Naive thymus-derived CD4-positive, alpha-beta T cell (primary cell): ENCODE results near the gene PGF. TPM values are rescaled to one million over a fixed set of nuclear protein-coding genes. Genes with fewer than 3 reads are reported as not detected.

Experiments
- ATAC-seq: fragments of 150-1000 bp; cut with Tn5 transposase; 2 replicates; pipeline ENCODE4 v1.10.0; 2021; ENCODE audit warnings: mild to moderate bottlenecking, moderate library complexity
- CTCF ChIA-PET: fragments of 350-600 bp; sonication (Branson Sonifier 250); formaldehyde crosslinking; loops from one replicate; lab custom pipeline; 2021; ENCODE audit warnings: antibody characterized with exemption; lab: Charles Lee
- POLR2A ChIA-PET: fragments of 350-600 bp; sonication (Branson Sonifier 250); formaldehyde crosslinking; loops from one replicate; lab custom pipeline; 2021; ENCODE audit warnings: antibody characterized with exemption, inconsistent platforms; lab: Charles Lee
- DNase-seq, 9 donors: peaks; one replicate each; pipeline versions ENCODE4 v3.0.0 to v3.0.0-alpha.2; 2020 to 2022; ENCODE audit warnings: mixed read lengths in 1 of 9
- H3K27ac ChIP-seq: one replicate; pipeline ENCODE4 v1.7.0; 2013; ENCODE audit warnings: mild to moderate bottlenecking, low read depth, low read length, moderate library complexity
- H3K27me3 ChIP-seq, 2 donors: one replicate each; pipeline ENCODE4 v1.7.0; 2013; ENCODE audit warnings: low read length in 2 of 2, mild to moderate bottlenecking in 2 of 2, moderate library complexity in 2 of 2; ENCODE audit not compliant: control insufficient read depth in 2 of 2, insufficient read depth in 2 of 2
- H3K36me3 ChIP-seq, 3 experiments: 1 replicate in 2 of 3; 2 replicates in 1 of 3; pipeline ENCODE4 v1.7.0; 2013; ENCODE audit warnings: low read length in 3 of 3, mild to moderate bottlenecking in 3 of 3, moderate library complexity in 1 of 3; ENCODE audit not compliant: insufficient read depth in 3 of 3, control insufficient read depth in 2 of 3
- H3K4me1 ChIP-seq, 2 donors: one replicate each; pipeline ENCODE4 v1.7.0; 2013; ENCODE audit warnings: low read length in 2 of 2, mild to moderate bottlenecking in 2 of 2, moderate library complexity in 1 of 2; ENCODE audit not compliant: control insufficient read depth in 2 of 2, insufficient read depth in 2 of 2
- H3K4me3 ChIP-seq: 2 replicates; pipeline ENCODE4 v1.7.0; 2013; ENCODE audit warnings: mild to moderate bottlenecking, low read length
- H3K9me3 ChIP-seq, 3 experiments: 1 replicate in 2 of 3; 2 replicates in 1 of 3; pipeline ENCODE4 v1.7.0; 2013; ENCODE audit warnings: low read length in 3 of 3; ENCODE audit not compliant: control insufficient read depth in 2 of 3
- H3K27ac Mint-ChIP-seq, 9 donors: one replicate each; pipeline ENCODE4 v1.8.0; 2020 to 2022; ENCODE audit warnings: mixed read lengths in 9 of 9, mild to moderate bottlenecking in 8 of 9, moderate library complexity in 5 of 9, inconsistent platforms in 2 of 9
- H3K27me3 Mint-ChIP-seq, 5 donors: one replicate each; pipeline ENCODE4 v1.8.0; 2021 to 2022; ENCODE audit warnings: mixed read lengths in 5 of 5, mild to moderate bottlenecking in 1 of 5
- H3K36me3 Mint-ChIP-seq, 5 donors: one replicate each; pipeline ENCODE4 v1.8.0; 2020 to 2022; ENCODE audit warnings: mixed read lengths in 5 of 5, mild to moderate bottlenecking in 3 of 5, inconsistent platforms in 1 of 5
- H3K4me1 Mint-ChIP-seq, 7 donors: one replicate each; pipeline ENCODE4 v1.8.0; 2020 to 2022; ENCODE audit warnings: mixed read lengths in 7 of 7, mild to moderate bottlenecking in 3 of 7, inconsistent platforms in 1 of 7
- H3K4me3 Mint-ChIP-seq, 10 donors: one replicate each; pipeline ENCODE4 v1.8.0; 2020 to 2022; ENCODE audit warnings: mild to moderate bottlenecking in 10 of 10, mixed read lengths in 10 of 10, moderate library complexity in 6 of 10, inconsistent platforms in 2 of 10
- H3K9me3 Mint-ChIP-seq, 11 donors: one replicate each; pipeline ENCODE4 v1.8.0; 2020 to 2022; ENCODE audit warnings: mixed read lengths in 11 of 11, mild to moderate bottlenecking in 4 of 11, inconsistent platforms in 1 of 11, moderate library complexity in 1 of 11
- intact Hi-C, 2 donors: fragments of 100-400 bp; cut with micrococcal nuclease; formaldehyde crosslinking; loops; one replicate each; pipeline ENCODE4 v1.15.1; 2023
- polyA plus RNA-seq, 2 donors: library from polyadenylated mRNA; unstranded; fragments of 300-500 nt; fragmentation: Illumina TruSeq; gene quantifications; one replicate each; pipeline ENCODE4 v1.2.3, GENCODE V29; 2021
- total RNA-seq, 6 experiments: library from RNA in 5 of 6; stranded (reverse) in 5 of 6; gene quantifications; 1 replicate in 5 of 6; 2 replicates in 1 of 6; pipeline ENCODE4 v1.2.3 and lab custom pipeline; 2021 to 2026

Gene PGF
- total and polyA plus RNA-seq, 7 experiments from 2014 or later, result 0.17 to 0.37 (median 0.22) TPM; not detected in 4

DNA sequence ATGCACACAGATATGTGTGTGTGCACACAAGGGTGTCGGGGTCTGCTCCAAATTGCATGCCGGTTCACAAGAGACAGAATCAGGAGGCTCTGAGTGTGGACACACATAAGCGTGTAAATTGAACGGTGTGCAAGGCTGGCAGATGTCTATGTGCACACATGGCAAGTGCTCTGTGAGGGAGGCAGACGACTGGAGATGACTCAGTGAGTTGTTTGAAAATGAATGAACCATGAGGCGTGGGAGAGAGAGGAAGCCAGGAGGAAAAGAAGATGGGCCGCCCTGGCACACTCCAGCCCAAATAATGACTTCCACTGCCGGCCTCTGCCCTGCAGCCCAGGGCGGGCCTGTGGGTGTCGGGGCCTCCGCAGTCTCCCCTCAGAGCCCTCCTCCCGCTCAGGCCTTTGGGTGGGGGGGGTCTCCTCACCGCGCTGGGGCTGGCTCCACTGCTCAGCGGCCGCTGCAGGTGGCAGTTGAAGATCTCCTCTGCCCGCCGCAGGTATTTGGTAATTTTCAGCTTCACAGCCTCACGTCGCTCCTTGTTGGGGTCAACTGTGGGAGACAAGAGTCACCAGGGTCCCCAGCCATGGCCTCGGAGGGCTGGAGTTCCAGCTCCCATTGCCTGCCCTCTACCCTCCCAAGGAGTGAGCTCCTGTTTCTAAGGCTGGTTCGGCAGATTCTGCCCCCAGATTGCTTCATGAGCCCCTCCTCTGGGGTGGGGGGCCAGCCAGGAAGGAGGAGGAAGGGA, 35.8 kb downstream of the PGF start:
- no peaks in the 10 kb centered on the region for H3K27me3 ChIP-seq
- ATAC-seq (no peak), DNase-seq (no peak)
- Mint-ChIP-seq H3K9me3 (no peaks in the 10 kb centered on the region), H3K27me3 (peaks cover 0 to 4% (median 0%) of the 10 kb centered on the region in 5 donors), H3K4me3 (no peak overlapping the region), H3K4me1 (peaks cover 0 to 16% (median 13%) of the 10 kb centered on the region in 7 donors), H3K36me3 (peaks cover 0 to 3% (median 0%) of the 10 kb centered on the region in 5 donors), H3K27ac (peak overlapping the region in 1 of 9 donors; percentile 52)
- no peaks in the 10 kb centered on the region for H3K36me3 ChIP-seq
- H3K27ac ChIP-seq, result no peak overlapping the region
- no peak overlapping the region for H3K4me3 ChIP-seq
- ChIA-PET POLR2A (no interaction called here), CTCF (no interaction called here)
- H3K9me3 ChIP-seq, result no peaks in the 10 kb centered on the region
- H3K4me1 ChIP-seq, result peaks cover 0 to 3% of the 10 kb centered on the region in 2 donors
- intact Hi-C loops, result no loop called here

DNA sequence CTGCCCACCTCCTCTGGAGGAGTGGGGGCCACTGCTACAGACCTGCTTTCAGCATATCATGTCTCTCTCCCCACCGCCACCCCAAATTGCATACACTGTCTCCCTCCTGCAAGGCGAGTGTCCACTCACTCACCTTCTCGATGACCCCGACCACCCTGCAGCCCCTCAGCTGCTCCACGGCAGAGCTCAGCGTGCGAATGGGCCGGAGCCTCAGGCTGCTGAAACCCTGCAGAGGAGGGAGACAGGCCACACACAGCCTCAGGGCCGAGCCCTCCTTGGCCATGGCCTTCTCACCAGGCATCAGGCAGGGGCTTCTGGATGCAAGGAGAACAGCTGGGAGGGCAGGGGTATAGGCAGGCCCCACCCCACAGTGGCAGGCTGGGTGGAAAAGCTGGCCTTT, 37.0 kb downstream of the PGF start:
- no peak for ATAC-seq
- Histone ChIP-seq H3K27me3 (no peaks in the 10 kb centered on the region), H3K4me1 (peaks cover 0 to under 1% of the 10 kb centered on the region in 2 donors), H3K36me3 (no peaks in the 10 kb centered on the region), H3K27ac (no peak overlapping the region), H3K4me3 (no peak overlapping the region), H3K9me3 (no peaks in the 10 kb centered on the region)
- H3K27me3 Mint-ChIP-seq, result no peaks in the 10 kb centered on the region
- no peak overlapping the region for H3K4me3 Mint-ChIP-seq
- intact Hi-C loops, result no loop called here
- peak overlapping the region in 1 of 9 donors; percentile 59 for H3K27ac Mint-ChIP-seq
- ChIA-PET CTCF (no interaction called here), POLR2A (no interaction called here)
- no peaks in the 10 kb centered on the region for H3K9me3 Mint-ChIP-seq
- H3K36me3 Mint-ChIP-seq, result peaks cover 0 to 3% (median 0%) of the 10 kb centered on the region in 5 donors
- H3K4me1 Mint-ChIP-seq, result peaks cover 0 to 9% (median 6%) of the 10 kb centered on the region in 7 donors
- no peak for DNase-seq

DNA sequence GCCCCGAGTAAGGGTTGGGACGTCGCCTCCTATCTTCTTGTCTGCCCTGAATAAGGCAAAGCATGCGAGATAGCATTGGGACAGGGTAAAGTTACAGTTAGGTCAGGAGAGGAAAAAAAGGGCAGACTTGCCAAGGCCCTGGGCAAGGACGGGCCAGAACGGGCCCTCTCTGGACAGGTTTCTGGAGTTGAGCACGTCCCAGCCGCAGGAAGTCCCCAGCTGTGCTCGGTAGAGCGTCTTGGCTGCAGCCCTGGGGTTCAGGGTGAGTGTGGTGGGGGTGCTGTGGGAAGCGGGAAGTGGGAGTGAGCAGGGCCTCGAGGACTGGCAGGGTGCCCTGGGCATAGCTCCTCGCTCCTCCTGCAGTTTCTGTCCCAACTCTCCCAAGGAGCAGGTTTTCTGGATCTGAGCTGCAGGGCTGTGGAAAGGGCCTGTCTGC, 37.7 kb downstream of the PGF start:
- ATAC-seq (no peak), DNase-seq (no peak)
- POLR2A ChIA-PET, result no interaction called here
- H3K4me3 ChIP-seq, result no peak overlapping the region
- H3K27ac ChIP-seq, result no peak overlapping the region
- no peaks in the 10 kb centered on the region for H3K36me3 ChIP-seq
- no peaks in the 10 kb centered on the region for H3K4me1 ChIP-seq
- no peaks in the 10 kb centered on the region for H3K27me3 ChIP-seq
- H3K27ac Mint-ChIP-seq, result no peak overlapping the region
- H3K4me3 Mint-ChIP-seq, result no peak overlapping the region
- H3K9me3 Mint-ChIP-seq, result no peaks in the 10 kb centered on the region
- H3K9me3 ChIP-seq, result no peaks in the 10 kb centered on the region
- no peaks in the 10 kb centered on the region for H3K27me3 Mint-ChIP-seq
- H3K36me3 Mint-ChIP-seq, result peaks cover 0 to 3% (median 0%) of the 10 kb centered on the region in 5 donors
- CTCF ChIA-PET, result no interaction called here
- intact Hi-C loops, result no loop called here
- peaks cover 0 to 8% (median 5%) of the 10 kb centered on the region in 7 donors for H3K4me1 Mint-ChIP-seq

DNA sequence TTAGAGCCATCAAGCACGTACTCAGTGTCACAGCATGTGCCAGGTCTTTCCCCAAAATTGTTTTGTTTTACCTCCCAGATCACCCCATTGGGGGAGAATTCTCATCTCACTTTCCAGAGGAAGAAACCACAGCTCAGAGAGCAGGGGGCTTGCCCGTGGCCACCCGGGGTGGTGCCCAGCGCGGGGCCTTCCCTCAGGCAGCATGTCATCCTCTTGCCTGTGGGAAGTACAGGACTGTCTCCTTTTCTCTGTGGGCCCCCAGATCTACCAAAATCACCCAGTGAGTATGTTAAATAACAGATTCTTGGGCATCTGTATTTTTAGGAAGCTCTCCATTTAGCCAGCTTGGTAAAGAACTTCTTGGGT, 38.2 kb downstream of the PGF start:
- Mint-ChIP-seq H3K9me3 (no peaks in the 10 kb centered on the region), H3K4me1 (peaks cover 0 to 3% (median 1%) of the 10 kb centered on the region in 7 donors), H3K36me3 (peaks cover 0 to 3% (median 0%) of the 10 kb centered on the region in 5 donors), H3K4me3 (no peak overlapping the region), H3K27me3 (no peaks in the 10 kb centered on the region), H3K27ac (no peak overlapping the region)
- no peaks in the 10 kb centered on the region for H3K9me3 ChIP-seq
- no peak overlapping the region for H3K27ac ChIP-seq
- POLR2A ChIA-PET, result no interaction called here
- H3K4me3 ChIP-seq, result no peak overlapping the region
- DNase-seq (no peak), ATAC-seq (no peak)
- no peaks in the 10 kb centered on the region for H3K4me1 ChIP-seq
- intact Hi-C loops, result no loop called here
- no peaks in the 10 kb centered on the region for H3K36me3 ChIP-seq
- no peaks in the 10 kb centered on the region for H3K27me3 ChIP-seq
- CTCF ChIA-PET, result interaction anchor here (0.6 kb wide), 1 partner anchor 11 kb away, joined by 3 read pairs; no protein-coding TSS in a partner anchor

DNA sequence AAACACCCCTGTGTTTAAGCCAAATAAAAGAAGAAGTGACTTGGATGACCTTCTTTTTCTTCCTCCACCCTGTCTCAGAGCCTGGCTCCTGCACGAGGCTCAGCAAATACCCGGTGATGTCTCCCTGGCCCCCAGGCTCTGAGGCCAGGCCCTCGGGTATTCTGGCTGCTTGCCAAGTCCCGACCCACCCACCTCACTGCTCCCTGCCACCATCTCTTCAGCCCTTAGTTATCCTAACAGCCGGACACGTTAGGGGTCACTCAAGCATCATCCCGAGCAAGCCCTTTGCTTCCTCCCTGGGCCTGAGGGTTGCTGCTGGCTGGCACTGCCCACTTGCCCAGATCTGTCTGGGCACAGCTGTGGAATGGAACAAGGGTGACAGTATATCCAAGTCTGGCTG, 39.6 kb downstream of the PGF start:
- H3K27me3 ChIP-seq, result no peaks in the 10 kb centered on the region
- POLR2A ChIA-PET, result no interaction called here
- Mint-ChIP-seq H3K36me3 (peaks cover 0 to 3% (median 0%) of the 10 kb centered on the region in 5 donors), H3K9me3 (no peaks in the 10 kb centered on the region), H3K4me3 (no peak overlapping the region), H3K4me1 (peaks cover 0 to 3% (median 0%) of the 10 kb centered on the region in 7 donors), H3K27me3 (no peaks in the 10 kb centered on the region), H3K27ac (peak overlapping the region in 2 of 9 donors; percentile 7 to 41)
- no peaks in the 10 kb centered on the region for H3K36me3 ChIP-seq
- no peaks in the 10 kb centered on the region for H3K9me3 ChIP-seq
- CTCF ChIA-PET, result interaction anchor here (1.6 to 1.9 kb wide), 2 partner anchors 10 to 55 kb away, joined by 4 to 5 read pairs; no protein-coding TSS in a partner anchor
- intact Hi-C loops, result no loop called here
- H3K4me1 ChIP-seq, result no peaks in the 10 kb centered on the region
- H3K27ac ChIP-seq, result no peak overlapping the region
- no peak overlapping the region for H3K4me3 ChIP-seq
- ATAC-seq (no peak), DNase-seq (no peak)

DNA sequence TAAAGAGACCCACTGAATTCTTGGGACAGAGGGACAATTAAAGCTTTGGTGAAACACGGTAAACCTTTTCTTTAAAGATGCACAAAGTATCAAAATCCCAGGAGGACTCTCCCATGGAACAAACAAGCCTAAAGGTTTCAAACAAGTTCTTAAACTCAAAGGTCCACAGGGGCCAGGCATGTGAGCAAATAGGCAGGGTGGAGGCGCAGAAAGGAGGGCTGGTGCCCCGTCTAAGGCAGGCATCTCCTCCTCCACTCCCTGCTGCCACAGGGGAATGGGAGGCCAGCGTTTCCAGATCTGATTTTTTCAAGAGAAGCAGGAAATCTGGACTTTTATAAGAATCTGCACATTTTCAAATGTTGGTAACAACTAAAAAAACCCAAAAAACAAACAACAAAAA, 40.0 kb downstream of the PGF start:
- Histone ChIP-seq H3K36me3 (no peaks in the 10 kb centered on the region), H3K4me1 (no peaks in the 10 kb centered on the region), H3K27ac (no peak overlapping the region), H3K27me3 (no peaks in the 10 kb centered on the region), H3K4me3 (no peak overlapping the region), H3K9me3 (no peaks in the 10 kb centered on the region)
- Mint-ChIP-seq H3K9me3 (no peaks in the 10 kb centered on the region), H3K4me1 (peaks cover 0 to 3% (median 0%) of the 10 kb centered on the region in 7 donors), H3K27ac (no peak overlapping the region), H3K4me3 (no peak overlapping the region), H3K36me3 (peaks cover 0 to 3% (median 0%) of the 10 kb centered on the region in 5 donors), H3K27me3 (no peaks in the 10 kb centered on the region)
- ATAC-seq, result no peak
- intact Hi-C loops, result no loop called here
- ChIA-PET POLR2A (no interaction called here), CTCF (interaction anchor here (1.6 to 1.9 kb wide), 2 partner anchors 10 to 55 kb away, joined by 4 to 5 read pairs; no protein-coding TSS in a partner anchor)
- DNase-seq, result no peak
